Smooth muscle cell (in vitro differentiated cells): ENCODE data around the gene CSTF2. TPM values are rescaled to one million over a fixed set of nuclear protein-coding genes. Genes with fewer than 3 reads are reported as not detected.
"Not testable (repeated sequence)": the region's sequence is repeated elsewhere in the genome, so short reads cannot be mapped to it uniquely, and the experiment has no call there.

Experiments used
- DNase-seq: peaks from one replicate; lab custom pipeline; 2025; ENCODE audit not compliant: unreplicated experiment; lab: John Stamatoyannopoulos, UW
- H2AFZ ChIP-seq: fragments of 200-600 bp; sonication (generic); 2 replicates; pipeline ENCODE4 v1.6.0; 2016; ENCODE audit warnings: antibody characterized with exemption, low read depth, mild to moderate bottlenecking
- H3F3A ChIP-seq: fragments of 200-600 bp; sonication (generic); 2 replicates; pipeline ENCODE4 v1.6.0; 2017; ENCODE audit warnings: antibody characterized with exemption, low read depth
- H3K27ac ChIP-seq: fragments of 200-600 bp; sonication (generic); 2 replicates; pipeline ENCODE4 v1.5.1; 2016; ENCODE audit warnings: low read depth, mild to moderate bottlenecking
- H3K27me3 ChIP-seq: fragments of 200-600 bp; sonication (generic); 2 replicates; pipeline ENCODE4 v1.6.1; 2016; ENCODE audit warnings: low read depth, mild to moderate bottlenecking
- H3K36me3 ChIP-seq: fragments of 200-600 bp; sonication (generic); 2 replicates; pipeline ENCODE4 v1.5.1; 2016; ENCODE audit warnings: low read depth
- H3K4me1 ChIP-seq: fragments of 200-600 bp; sonication (generic); 2 replicates; pipeline ENCODE4 v1.5.1; 2016; ENCODE audit warnings: low read depth
- H3K4me2 ChIP-seq: fragments of 200-600 bp; sonication (generic); 2 replicates; pipeline ENCODE4 v1.6.0; 2016; ENCODE audit warnings: mild to moderate bottlenecking
- H3K4me3 ChIP-seq: fragments of 200-600 bp; sonication (generic); 2 replicates; pipeline ENCODE4 v1.5.1; 2016; ENCODE audit warnings: mild to moderate bottlenecking
- H3K79me2 ChIP-seq: fragments of 200-600 bp; sonication (generic); 2 replicates; pipeline ENCODE4 v1.6.0; 2016; ENCODE audit warnings: low read depth, mild to moderate bottlenecking
- H3K9ac ChIP-seq: fragments of 200-600 bp; sonication (generic); 2 replicates; pipeline ENCODE4 v1.6.0; 2016; ENCODE audit warnings: low read depth
- H3K9me3 ChIP-seq: fragments of 200-600 bp; sonication (generic); replicated peaks from 2 replicates; pipeline ENCODE4 v1.5.1; 2016; ENCODE audit warnings: low read depth
- H4K20me1 ChIP-seq: fragments of 200-600 bp; sonication (generic); 2 replicates; pipeline ENCODE4 v1.6.0; 2016; ENCODE audit warnings: low read depth
- CTCF ChIP-seq: fragments of 200-600 bp; sonication (generic); IDR thresholded peaks from 2 replicates; pipeline ENCODE4 v1.5.1; 2017; ENCODE audit warnings: borderline replicate concordance, mild to moderate bottlenecking, antibody characterized with exemption; ENCODE audit not compliant: insufficient read depth, poor library complexity, severe bottlenecking
- WGBS: methylation state at CpG from one replicate; pipeline ENCODE4 v1.1.7; 2016; ENCODE audit warnings: low lambda C conversion rate; 5-methylcytosine and 5-hydroxymethylcytosine counted together
- polyA plus RNA-seq: library from polyadenylated mRNA; unstranded; fragments of >200 nt; fragmentation: Nextera tagmentation; extraction: Ambion mirVana; gene quantifications from 2 replicates; pipeline ENCODE4 v1.2.1, GENCODE V29; 2016
- total RNA-seq: library from RNA; depleted of rRNA; stranded (reverse); fragments of >200 nt; gene quantifications from 2 replicates; pipeline ENCODE4 v1.2.3, GENCODE V29; 2014

Gene CSTF2
- total and polyA plus RNA-seq, 2 experiments from 2014 or later, result 16.7 to 23.0 TPM

DNA sequence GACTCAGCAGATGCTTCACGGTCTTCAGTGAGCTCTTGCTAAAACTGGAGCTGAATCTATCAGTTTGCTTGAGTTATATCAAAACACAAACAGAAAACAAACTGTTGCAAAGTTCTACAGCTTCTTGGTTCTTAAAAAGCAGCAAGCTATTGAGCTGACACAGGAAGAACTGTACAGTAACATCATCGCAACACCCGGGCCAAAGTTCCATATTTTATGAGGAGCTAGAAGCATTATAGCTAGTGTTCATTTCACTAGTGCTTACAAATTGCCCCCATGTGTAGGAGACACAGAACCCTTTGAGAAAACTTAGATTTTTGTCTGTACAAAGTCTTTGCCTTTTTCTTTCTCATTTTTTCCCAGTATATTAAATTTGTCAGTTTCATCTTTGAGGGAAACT lies 17.3 kb upstream of the CSTF2 start:
- no peaks in the 10 kb centered on the region for H3K79me2 ChIP-seq
- no peaks in the 10 kb centered on the region for H3K4me1 ChIP-seq
- no peak overlapping the region for H2AFZ ChIP-seq
- H3K27me3 ChIP-seq, result no peaks in the 10 kb centered on the region
- H3K9me3 ChIP-seq, result no peaks in the 10 kb centered on the region
- no peak overlapping the region for H3K4me2 ChIP-seq
- no peak overlapping the region for H3K9ac ChIP-seq
- H3K4me3 ChIP-seq, result no peak overlapping the region
- no peak overlapping the region for H3K27ac ChIP-seq
- no peak for DNase-seq
- H3F3A ChIP-seq, result no peaks in the 10 kb centered on the region
- H3K36me3 ChIP-seq, result no peaks in the 10 kb centered on the region
- 93% methylated on average over 3 of the region's 3 CpGs for WGBS
- no peaks in the 10 kb centered on the region for H4K20me1 ChIP-seq
- no peak for TF ChIP-seq CTCF

GRCh38 chrX:100804780-100805179 lies 15.4 kb upstream of the CSTF2 start:
- Histone ChIP-seq H3K9ac (no peak overlapping the region), H3F3A (no peaks in the 10 kb centered on the region), H3K27ac (no peak overlapping the region), H3K4me3 (no peak overlapping the region), H4K20me1 (no peaks in the 10 kb centered on the region), H3K9me3 (no peaks in the 10 kb centered on the region), H3K27me3 (no peaks in the 10 kb centered on the region), H3K4me1 (no peaks in the 10 kb centered on the region), H2AFZ (no peak overlapping the region), H3K79me2 (no peaks in the 10 kb centered on the region), H3K36me3 (no peaks in the 10 kb centered on the region), H3K4me2 (no peak overlapping the region)
- DNase-seq, result no peak
- WGBS, result 43% methylated on average over 1 of the region's 1 CpG
- no peak for TF ChIP-seq CTCF

- H3K4me3 ChIP-seq, H2AFZ ChIP-seq, H3K4me2 ChIP-seq, H3K4me1 ChIP-seq, DNase-seq, H3K79me2 ChIP-seq, H3K9me3 ChIP-seq, H3K27ac ChIP-seq, H3K9ac ChIP-seq, H3K36me3 ChIP-seq, H3F3A ChIP-seq, H4K20me1 ChIP-seq, H3K27me3 ChIP-seq: not testable (repeated sequence)
- 86% methylated on average over 7 of the region's 7 CpGs for WGBS
Observed at GRCh38 chrX:100808265-100808664, 11.9 kb upstream of the CSTF2 start.

GRCh38 chrX:100812216-100813158 lies 7.7 kb upstream of the CSTF2 start:
- no peak for DNase-seq
- Histone ChIP-seq H3K4me1 (peaks cover 5% of the 10 kb centered on the region), H3K27me3 (no peaks in the 10 kb centered on the region), H3K27ac (no peak overlapping the region), H4K20me1 (no peaks in the 10 kb centered on the region), H3K4me3 (no peak overlapping the region), H3K36me3 (no peaks in the 10 kb centered on the region), H3K79me2 (no peaks in the 10 kb centered on the region), H3F3A (no peaks in the 10 kb centered on the region), H3K4me2 (no peak overlapping the region), H3K9ac (no peak overlapping the region), H2AFZ (no peak overlapping the region), H3K9me3 (no peaks in the 10 kb centered on the region)
- TF ChIP-seq CTCF, result no peak
- 56% methylated on average over 12 of the region's 12 CpGs for WGBS
